GM12874 (cell line): ENCODE data around the gene HSPA12B.

Experiments used
- CTCF ChIP-seq: IDR thresholded peaks from 2 replicates; pipeline ENCODE4 v1.5.1; 2011; ENCODE audit warnings: low read depth, mild to moderate bottlenecking, control low read depth, low read length, moderate library complexity; ENCODE audit not compliant: insufficient read depth

Gene HSPA12B

GRCh38 chr20:3765171-3765882 lies 32.8 kb downstream of the HSPA12B start:
- TF ChIP-seq CTCF: no peak

- no peak for TF ChIP-seq CTCF
These were observed 34.1 kb downstream of the HSPA12B start for GRCh38 chr20:3766422-3767109.

GRCh38 chr20:3767110-3767426 lies 34.6 kb downstream of the HSPA12B start:
- no peak for TF ChIP-seq CTCF

- TF ChIP-seq CTCF: 0 out of 2 replicates have a peak, but pooled peaks have one; percentile 16
These were observed 35.2 kb downstream of the HSPA12B start, which contains the start of gene ADISSP for GRCh38 chr20:3767427-3768341. Gene ADISSP, minus strand, starts transcription at chr20:3767753. Its CDS starts 7,653 bp downstream, at chr20:3760100.

GRCh38 chr20:3768342-3769130 lies 36.1 kb downstream of the HSPA12B start:
- TF ChIP-seq CTCF: peak; percentile 76

- TF ChIP-seq CTCF: no peak
These were observed 39.1 kb downstream of the HSPA12B start for GRCh38 chr20:3771552-3772058.
